Measurements from ENCODE around the gene CIDEC.

- TF ChIP-seq CTCF (IDR thresholded peaks at IDR 0.05) (no peak), POLR2A (IDR thresholded peaks at IDR 0.05) (no peak), POLR2AphosphoS5 (IDR thresholded peaks at IDR 0.05; ENCODE audit: insufficient read depth in 1 of 2, low read depth in 1 of 2) (no peak)
Measured at GRCh38 chr3:9889405-9889804, 9.4 kb upstream of the CIDEC start.
